Measurements from ENCODE around the gene PLEKHM2.

The PLEKHM2 gene

DNA sequence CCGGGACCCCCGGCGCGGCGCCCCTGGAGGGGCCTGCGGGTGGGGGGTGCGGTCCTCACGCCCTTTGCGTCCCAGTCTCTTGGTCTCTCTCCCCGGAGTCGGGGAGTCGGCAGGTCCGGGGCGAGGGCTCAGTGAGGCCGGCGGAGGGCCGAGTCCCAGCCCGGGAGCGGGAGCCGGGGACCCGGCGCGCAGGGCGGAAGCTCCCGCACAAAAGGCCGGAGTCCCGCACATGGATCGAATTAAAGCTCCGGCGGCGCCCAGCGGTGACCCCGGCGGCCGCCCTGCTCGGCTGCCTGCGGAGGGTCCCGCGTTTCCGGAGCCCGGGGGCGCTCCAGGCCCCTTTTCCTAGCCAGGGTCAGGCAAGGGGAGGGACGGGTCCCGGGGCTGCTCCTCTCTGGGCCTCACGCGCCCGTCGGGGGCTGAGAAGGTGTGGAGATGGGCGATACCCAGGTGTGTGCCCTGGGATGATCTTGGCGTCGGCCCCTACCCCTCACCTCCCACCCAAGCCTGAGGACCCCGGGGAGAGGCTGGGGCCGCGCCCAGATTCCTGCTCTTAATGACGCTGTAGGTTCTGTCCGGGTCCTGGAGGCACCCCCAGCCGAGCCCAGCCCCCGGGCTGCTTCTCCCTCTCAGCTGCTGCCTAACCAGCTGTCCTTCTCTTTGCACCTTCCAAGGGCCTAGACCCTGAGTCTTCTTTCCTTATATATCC, 75.0 kb downstream of the PLEKHM2 start:
- H3K4me1 ChIP-seq (ENCODE audit: insufficient read depth, low read length), result peaks cover 27% of the 10 kb centered on the region
- peak overlapping the region; percentile 73 for H3K27ac ChIP-seq (ENCODE audit: low read depth, low read length)
- peaks cover 0 to 4% of the 10 kb centered on the region in 2 donors for H3K27me3 ChIP-seq (ENCODE audit: control insufficient read depth in 1 of 2, insufficient read depth in 2 of 2, low read length in 2 of 2)

DNA sequence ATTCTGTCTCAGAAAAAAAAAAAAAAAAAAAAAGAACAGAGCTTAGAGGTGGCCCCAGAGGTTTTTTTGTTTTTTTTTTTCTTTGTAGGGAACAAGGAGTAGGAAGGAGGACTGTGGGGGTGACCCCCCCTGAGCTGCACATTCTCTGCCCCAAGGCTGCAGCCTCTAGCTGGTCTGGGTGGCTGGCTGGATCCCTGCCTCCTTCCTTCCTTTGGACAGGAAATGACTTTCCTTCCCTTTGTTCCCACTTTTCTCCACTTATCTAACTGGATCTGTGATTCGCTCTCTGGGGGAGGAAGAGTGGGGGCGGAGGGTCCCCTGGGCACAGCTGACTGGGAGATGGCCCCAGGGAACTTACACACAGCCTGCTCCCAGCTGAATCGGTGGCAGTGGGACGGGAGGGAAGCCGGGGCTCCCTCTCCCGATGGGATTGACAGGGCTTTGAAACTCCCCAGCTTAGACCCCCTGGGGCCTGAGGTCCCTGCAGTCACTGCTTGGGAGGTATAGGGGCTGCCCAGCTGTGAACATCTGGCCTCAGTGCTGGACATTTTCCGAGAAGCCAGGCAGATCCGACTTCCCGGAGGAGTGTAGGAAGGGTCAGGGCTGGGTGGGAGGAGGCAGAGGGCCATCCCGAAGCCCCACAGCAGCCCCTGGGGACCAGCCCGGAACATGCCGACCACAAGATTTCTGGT, 76.5 kb downstream of the PLEKHM2 start:
- Histone ChIP-seq H3K27me3 (ENCODE audit: control insufficient read depth in 1 of 2, insufficient read depth in 2 of 2, low read length in 2 of 2) (peaks cover 0 to 4% of the 10 kb centered on the region in 2 donors), H3K9ac (ENCODE audit: low read length) (peak overlapping the region; percentile 53), H3K9me3 (ENCODE audit: low read length) (no peaks in the 10 kb centered on the region), H3K36me3 (ENCODE audit: insufficient read depth, low read length) (peaks cover 7% of the 10 kb centered on the region), H3K4me3 (ENCODE audit: low read depth in 1 of 2, low read length in 2 of 2) (peak overlapping the region; percentile 2 to 55), H3K4me1 (ENCODE audit: insufficient read depth, low read length) (peaks cover 27% of the 10 kb centered on the region), H3K27ac (ENCODE audit: low read depth, low read length) (peak overlapping the region; percentile 63)

More for the DNA sequence above, 75.0 kb downstream of the PLEKHM2 start:
- H3K36me3 ChIP-seq (ENCODE audit: insufficient read depth, low read length), result no peaks in the 10 kb centered on the region
- H3K9ac ChIP-seq (ENCODE audit: low read length), result peak overlapping the region; percentile 57
- H3K9me3 ChIP-seq (ENCODE audit: low read length), result no peaks in the 10 kb centered on the region
- H3K4me3 ChIP-seq (ENCODE audit: low read depth in 1 of 2, low read length in 2 of 2), result peak overlapping the region; percentile 58 to 87

DNA sequence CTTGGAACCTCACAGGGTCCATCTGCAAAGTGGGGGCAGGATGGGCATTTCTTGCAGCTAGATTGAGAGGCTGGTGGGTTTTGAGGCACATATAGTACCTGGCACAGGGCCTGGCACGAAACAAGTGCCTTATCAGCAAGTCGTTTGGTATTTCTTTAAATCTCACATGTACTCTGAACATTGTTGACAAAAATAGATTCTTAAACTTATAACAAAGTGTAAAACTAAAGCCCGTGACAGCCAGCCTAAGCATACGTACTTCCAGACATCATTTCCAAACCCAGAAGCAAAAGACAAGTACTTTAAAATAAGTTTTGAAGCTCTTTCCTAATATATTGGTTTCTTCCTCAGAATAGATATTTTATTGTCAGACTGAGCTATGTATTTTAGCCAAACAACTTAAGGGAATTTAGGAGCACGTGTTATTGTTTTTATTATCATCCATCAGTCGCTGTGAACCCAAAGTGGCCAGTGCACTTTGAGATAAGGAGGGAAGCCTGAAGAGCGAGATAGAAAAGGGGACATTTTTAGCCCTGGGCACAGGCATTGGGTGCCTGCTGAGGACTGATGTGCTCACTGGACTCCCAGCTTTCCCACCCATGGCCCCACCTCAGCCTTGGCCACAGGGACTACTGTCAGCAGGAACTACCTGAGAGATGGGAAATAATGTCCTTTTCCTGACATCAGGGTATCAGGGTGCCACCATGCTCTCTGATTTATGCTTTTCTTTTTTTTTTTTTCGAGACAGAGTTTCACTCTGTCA, 77.4 kb downstream of the PLEKHM2 start:
- Histone ChIP-seq H3K27me3 (ENCODE audit: control insufficient read depth in 1 of 2, insufficient read depth in 2 of 2, low read length in 2 of 2) (peaks cover 0 to 4% of the 10 kb centered on the region in 2 donors), H3K36me3 (ENCODE audit: insufficient read depth, low read length) (peaks cover 7% of the 10 kb centered on the region), H3K4me3 (ENCODE audit: low read depth in 1 of 2, low read length in 2 of 2) (peak overlapping the region in 1 of 2 donors; percentile 55), H3K9me3 (ENCODE audit: low read length) (no peaks in the 10 kb centered on the region), H3K9ac (ENCODE audit: low read length) (peak overlapping the region; percentile 53), H3K4me1 (ENCODE audit: insufficient read depth, low read length) (peaks cover 27% of the 10 kb centered on the region), H3K27ac (ENCODE audit: low read depth, low read length) (peak overlapping the region; percentile 63)

DNA sequence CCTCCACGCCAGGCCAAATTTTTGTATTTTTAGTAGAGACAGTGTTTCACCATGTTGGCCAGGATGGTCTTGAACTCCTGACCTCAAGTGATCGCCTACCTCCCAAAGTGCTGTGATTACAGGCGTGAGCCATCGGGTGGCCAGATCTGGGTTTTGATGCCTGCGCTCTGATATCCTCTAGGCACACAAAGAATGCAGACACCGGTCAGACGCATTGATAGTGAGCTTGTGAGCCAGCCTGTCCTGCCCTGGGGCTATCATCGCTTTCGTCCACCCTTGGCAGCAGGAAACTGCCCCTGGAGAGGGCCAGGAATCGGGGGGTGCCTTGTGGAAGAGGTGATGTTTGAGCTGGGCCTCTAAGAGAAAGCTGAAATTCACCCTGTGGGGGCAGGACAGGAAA, 78.4 kb downstream of the PLEKHM2 start:
- Histone ChIP-seq H3K4me3 (ENCODE audit: low read depth in 1 of 2, low read length in 2 of 2) (no peak overlapping the region), H3K36me3 (ENCODE audit: insufficient read depth, low read length) (peaks cover 7% of the 10 kb centered on the region), H3K9me3 (ENCODE audit: low read length) (no peaks in the 10 kb centered on the region), H3K9ac (ENCODE audit: low read length) (no peak overlapping the region), H3K27ac (ENCODE audit: low read depth, low read length) (no peak overlapping the region), H3K4me1 (ENCODE audit: insufficient read depth, low read length) (peaks cover 27% of the 10 kb centered on the region), H3K27me3 (ENCODE audit: control insufficient read depth in 1 of 2, insufficient read depth in 2 of 2, low read length in 2 of 2) (peaks cover 0 to 4% of the 10 kb centered on the region in 2 donors)

DNA sequence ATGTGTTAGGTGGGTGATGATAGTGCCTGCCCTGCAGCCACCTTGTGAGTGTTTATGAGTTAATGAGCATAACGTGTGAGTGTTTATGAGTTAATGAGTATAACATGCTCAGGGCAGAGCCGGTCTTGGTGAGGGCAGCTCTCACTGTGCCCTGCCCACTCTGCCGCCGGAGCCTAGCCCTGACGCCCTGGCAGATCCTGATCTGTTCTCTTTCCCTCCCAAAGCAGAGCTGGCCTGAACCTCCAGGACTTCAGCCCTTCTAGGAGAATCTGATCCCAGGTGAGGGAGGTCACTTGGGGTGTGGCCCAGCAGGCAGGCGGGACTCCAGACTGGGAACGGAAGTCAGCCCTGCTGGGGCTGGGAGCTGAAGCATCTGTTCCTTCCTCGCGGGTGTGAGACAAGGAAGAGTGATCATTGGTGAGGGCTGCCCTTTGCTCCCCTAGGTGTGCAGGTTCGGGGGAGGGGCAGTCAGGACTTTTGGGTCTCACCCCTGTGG, 80.2 kb downstream of the PLEKHM2 start:
- no peaks in the 10 kb centered on the region for H3K9me3 ChIP-seq (ENCODE audit: low read length)
- no peak overlapping the region for H3K27ac ChIP-seq (ENCODE audit: low read depth, low read length)
- H3K4me3 ChIP-seq (ENCODE audit: low read depth in 1 of 2, low read length in 2 of 2), result no peak overlapping the region
- H3K27me3 ChIP-seq (ENCODE audit: control insufficient read depth in 1 of 2, insufficient read depth in 2 of 2, low read length in 2 of 2), result peaks cover 0 to 4% of the 10 kb centered on the region in 2 donors
- H3K36me3 ChIP-seq (ENCODE audit: insufficient read depth, low read length), result peaks cover 12% of the 10 kb centered on the region
- no peak overlapping the region for H3K9ac ChIP-seq (ENCODE audit: low read length)
- H3K4me1 ChIP-seq (ENCODE audit: insufficient read depth, low read length), result peaks cover 20% of the 10 kb centered on the region

- Histone ChIP-seq H3K9ac (ENCODE audit: low read length) (no peak overlapping the region), H3K9me3 (ENCODE audit: low read length) (no peaks in the 10 kb centered on the region), H3K4me1 (ENCODE audit: insufficient read depth, low read length) (peaks cover 17% of the 10 kb centered on the region), H3K4me3 (ENCODE audit: low read depth in 1 of 2, low read length in 2 of 2) (no peak overlapping the region), H3K27ac (ENCODE audit: low read depth, low read length) (no peak overlapping the region), H3K27me3 (ENCODE audit: control insufficient read depth in 1 of 2, insufficient read depth in 2 of 2, low read length in 2 of 2) (peaks cover 0 to 4% of the 10 kb centered on the region in 2 donors), H3K36me3 (ENCODE audit: insufficient read depth, low read length) (peaks cover 13% of the 10 kb centered on the region)
Observed at GRCh38 chr1:15764890-15765289, 80.8 kb downstream of the PLEKHM2 start.

- peaks cover 0 to 4% of the 10 kb centered on the region in 2 donors for H3K27me3 ChIP-seq (ENCODE audit: control insufficient read depth in 1 of 2, insufficient read depth in 2 of 2, low read length in 2 of 2)
- H3K9me3 ChIP-seq (ENCODE audit: low read length), result no peaks in the 10 kb centered on the region
- no peak overlapping the region for H3K4me3 ChIP-seq (ENCODE audit: low read depth in 1 of 2, low read length in 2 of 2)
- H3K4me1 ChIP-seq (ENCODE audit: insufficient read depth, low read length), result peaks cover 12% of the 10 kb centered on the region
- no peak overlapping the region for H3K27ac ChIP-seq (ENCODE audit: low read depth, low read length)
- peaks cover 20% of the 10 kb centered on the region for H3K36me3 ChIP-seq (ENCODE audit: insufficient read depth, low read length)
- no peak overlapping the region for H3K9ac ChIP-seq (ENCODE audit: low read length)
Observed at GRCh38 chr1:15765495-15766194, 81.5 kb downstream of the PLEKHM2 start.

DNA sequence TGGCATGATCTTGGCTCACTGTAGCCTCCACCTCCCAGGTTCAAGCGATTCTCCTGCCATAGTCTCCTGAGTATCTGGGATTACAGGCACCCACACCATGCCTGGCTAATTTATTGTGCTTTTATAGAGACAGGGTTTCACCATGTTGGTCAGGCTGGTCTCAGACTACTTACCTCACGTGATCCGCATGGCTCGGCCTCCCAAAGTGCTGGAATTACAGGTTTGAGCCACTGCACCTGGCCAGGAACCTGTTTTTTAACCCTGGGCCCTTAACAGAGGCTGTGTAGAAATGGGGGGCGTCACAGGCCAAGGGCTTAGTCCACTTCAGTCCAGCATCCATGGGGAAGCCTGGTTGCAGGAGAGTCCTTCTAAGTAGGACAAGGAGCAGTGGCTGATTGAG, 83.8 kb downstream of the PLEKHM2 start:
- Histone ChIP-seq H3K4me3 (ENCODE audit: low read depth in 1 of 2, low read length in 2 of 2) (no peak overlapping the region), H3K27ac (ENCODE audit: low read depth, low read length) (no peak overlapping the region), H3K36me3 (ENCODE audit: insufficient read depth, low read length) (peaks cover 38% of the 10 kb centered on the region), H3K27me3 (ENCODE audit: control insufficient read depth in 1 of 2, insufficient read depth in 2 of 2, low read length in 2 of 2) (no peaks in the 10 kb centered on the region), H3K9ac (ENCODE audit: low read length) (no peak overlapping the region), H3K9me3 (ENCODE audit: low read length) (no peaks in the 10 kb centered on the region), H3K4me1 (ENCODE audit: insufficient read depth, low read length) (no peaks in the 10 kb centered on the region)

GRCh38 chr1:15768388-15768787, 84.3 kb downstream of the PLEKHM2 start:
- Histone ChIP-seq H3K9ac (ENCODE audit: low read length) (no peak overlapping the region), H3K27ac (ENCODE audit: low read depth, low read length) (no peak overlapping the region), H3K9me3 (ENCODE audit: low read length) (no peaks in the 10 kb centered on the region), H3K4me1 (ENCODE audit: insufficient read depth, low read length) (no peaks in the 10 kb centered on the region), H3K36me3 (ENCODE audit: insufficient read depth, low read length) (peaks cover 39% of the 10 kb centered on the region), H3K4me3 (ENCODE audit: low read depth in 1 of 2, low read length in 2 of 2) (no peak overlapping the region), H3K27me3 (ENCODE audit: control insufficient read depth in 1 of 2, insufficient read depth in 2 of 2, low read length in 2 of 2) (no peaks in the 10 kb centered on the region)

DNA sequence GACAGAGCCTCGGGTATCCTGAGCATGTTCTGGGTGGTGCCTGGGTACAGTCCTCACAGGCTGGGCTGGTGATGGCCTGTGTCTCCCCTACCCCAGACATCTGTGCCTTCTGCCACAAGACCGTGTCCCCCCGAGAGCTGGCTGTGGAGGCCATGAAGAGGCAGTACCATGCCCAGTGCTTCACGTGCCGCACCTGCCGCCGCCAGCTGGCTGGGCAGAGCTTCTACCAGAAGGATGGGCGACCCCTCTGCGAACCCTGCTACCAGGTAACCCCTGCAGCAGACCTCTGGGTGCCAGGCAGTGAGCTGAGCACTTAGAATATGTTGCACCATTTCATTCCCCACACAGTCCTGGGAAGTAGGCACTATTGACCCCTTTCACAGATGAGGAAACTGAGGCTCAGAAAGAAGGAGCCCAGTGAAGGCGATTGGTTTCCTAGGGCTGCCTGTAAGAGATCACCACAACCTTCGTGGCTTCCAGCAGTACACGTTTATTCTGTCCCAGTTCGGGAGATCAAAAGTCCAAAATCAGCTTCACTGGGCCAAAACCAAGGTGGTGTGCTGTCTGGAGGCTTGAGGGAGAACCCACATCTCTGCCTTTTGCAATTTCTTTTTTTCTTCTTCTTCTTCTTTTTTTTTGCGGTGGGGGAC, 86.3 kb downstream of the PLEKHM2 start:
- H3K9ac ChIP-seq (ENCODE audit: low read length), result no peak overlapping the region
- H3K27ac ChIP-seq (ENCODE audit: low read depth, low read length), result no peak overlapping the region
- no peaks in the 10 kb centered on the region for H3K4me1 ChIP-seq (ENCODE audit: insufficient read depth, low read length)
- no peaks in the 10 kb centered on the region for H3K9me3 ChIP-seq (ENCODE audit: low read length)
- H3K4me3 ChIP-seq (ENCODE audit: low read depth in 1 of 2, low read length in 2 of 2), result no peak overlapping the region
- H3K27me3 ChIP-seq (ENCODE audit: control insufficient read depth in 1 of 2, insufficient read depth in 2 of 2, low read length in 2 of 2), result no peaks in the 10 kb centered on the region
- H3K36me3 ChIP-seq (ENCODE audit: insufficient read depth, low read length), result peaks cover 50% of the 10 kb centered on the region
